Testis (tissue), 3 donors: Measurements from ENCODE around the gene CARD9. TPM values are rescaled to one million over a fixed set of nuclear protein-coding genes. Genes with fewer than 3 reads are reported as not detected.

Source experiments
- DNase-seq: peaks from one replicate; pipeline ENCODE4 v3.0.0-alpha.2; 2019
- H3K27ac ChIP-seq, 2 donors: fragments of 200-600 bp; sonication (generic); one replicate each; pipeline ENCODE4 v1.5.1; 2019
- H3K27me3 ChIP-seq: fragments of 200-600 bp; sonication (generic); one replicate; pipeline ENCODE4 v1.5.1; 2019
- H3K36me3 ChIP-seq: fragments of 200-600 bp; sonication (generic); one replicate; pipeline ENCODE4 v1.5.1; 2017; ENCODE audit warnings: low read depth; ENCODE audit errors: missing control alignments
- H3K4me1 ChIP-seq: fragments of 200-600 bp; sonication (generic); one replicate; pipeline ENCODE4 v1.5.1; 2019
- H3K4me3 ChIP-seq, 2 donors: fragments of 200-600 bp; sonication (generic); one replicate each; pipeline ENCODE4 v1.5.1; 2017 to 2019
- H3K9me3 ChIP-seq: fragments of 200-600 bp; sonication (generic); one replicate; pipeline ENCODE4 v1.5.1; 2017
- CTCF ChIP-seq, 3 experiments: fragments of 450-650 bp in 2 of 3; fragments of 200-600 bp in 1 of 3; sonication (generic) in 1 of 3; IDR thresholded peaks; one replicate each; pipeline ENCODE4 v1.5.1; 2016 to 2019; ENCODE audit warnings: antibody characterized with exemption in 3 of 3, mild to moderate bottlenecking in 2 of 3, moderate library complexity in 1 of 3
- POLR2A ChIP-seq: fragments of 450-650 bp; IDR thresholded peaks from one replicate; pipeline ENCODE4 v1.6.1; 2017; ENCODE audit warnings: antibody characterized with exemption, mild to moderate bottlenecking, moderate library complexity
- WGBS, 2 donors: methylation state at CpG; one replicate each; pipeline ENCODE4 v1.1.5; 2018; 5-methylcytosine and 5-hydroxymethylcytosine counted together
- intact Hi-C: fragments of 100-400 bp; cut with DNase I; formaldehyde crosslinking; loops from one replicate; pipeline ENCODE4 v1.15.1; 2023; ENCODE audit warnings: low total_unique reads
- polyA plus RNA-seq: library from polyadenylated mRNA; stranded (reverse); fragments of 350-450 nt; fragmentation: Illumina TruSeq; extraction: RNeasy Lipid Tissue Mini Kit (QIAGEN cat#74804); gene quantifications from one replicate; pipeline ENCODE4 v1.2.3, GENCODE V29; 2014; ENCODE audit warnings: low read depth, low replicate concordance; ENCODE audit not compliant: insufficient read depth
- total RNA-seq, 2 donors: library from RNA; depleted of rRNA; stranded (reverse); fragments of >200 nt; gene quantifications; one replicate each; pipeline ENCODE4 v1.2.3, GENCODE V29; 2016

Gene CARD9
- total and polyA plus RNA-seq, 3 donors from 2014 or later = 1.8 to 3.7 (median 3.5) TPM

- Histone ChIP-seq H3K4me3 (no peak overlapping the region), H3K27ac (no peak overlapping the region), H3K27me3 (no peaks in the 10 kb centered on the region), H3K9me3 (no peaks in the 10 kb centered on the region), H3K4me1 (peaks cover 29% of the 10 kb centered on the region), H3K36me3 (no peaks in the 10 kb centered on the region)
- TF ChIP-seq CTCF (IDR thresholded peaks at IDR 0.05) (no peak), POLR2A (no peak)
- 68 to 71% methylated on average over 11 of the region's 11 CpGs for WGBS, 2 donors
- DNase-seq = no peak
- intact Hi-C loops = loop anchor here (10.0 kb wide), 1 partner anchor 1647 kb away; no protein-coding TSS in a partner anchor
Observed at GRCh38 chr9:136351252-136351800, 22.1 kb downstream of the CARD9 start.

GRCh38 chr9:136349546-136349945 is 23.9 kb downstream of the CARD9 start:
- WGBS, 2 donors = 93 to 94% methylated on average over 15 to 23 of the region's 24 CpGs
- TF ChIP-seq POLR2A = no peak
- no peak for TF ChIP-seq CTCF (IDR thresholded peaks at IDR 0.05)
- no peak overlapping the region for H3K4me3 ChIP-seq
- peaks cover 32% of the 10 kb centered on the region for H3K4me1 ChIP-seq
- no peak for DNase-seq
- no peaks in the 10 kb centered on the region for H3K36me3 ChIP-seq
- intact Hi-C loops = no loop called here
- H3K9me3 ChIP-seq = no peaks in the 10 kb centered on the region
- no peak overlapping the region for H3K27ac ChIP-seq
- no peaks in the 10 kb centered on the region for H3K27me3 ChIP-seq

GRCh38 chr9:136348691-136349090 is 24.8 kb downstream of the CARD9 start:
- no peaks in the 10 kb centered on the region for H3K36me3 ChIP-seq
- peaks cover 26% of the 10 kb centered on the region for H3K4me1 ChIP-seq
- no peak overlapping the region for H3K27ac ChIP-seq
- H3K4me3 ChIP-seq = no peak overlapping the region
- TF ChIP-seq POLR2A (no peak), CTCF (IDR thresholded peaks at IDR 0.05) (no peak)
- H3K27me3 ChIP-seq = no peaks in the 10 kb centered on the region
- DNase-seq = no peak
- intact Hi-C loops = no loop called here
- WGBS, 2 donors = 90 to 96% methylated on average over 2 to 13 of the region's 14 CpGs
- no peaks in the 10 kb centered on the region for H3K9me3 ChIP-seq

- 85 to 89% methylated on average over 28 to 34 of the region's 34 CpGs for WGBS, 2 donors
- intact Hi-C loops = no loop called here
Observed at GRCh38 chr9:136347472-136348256, 25.8 kb downstream of the CARD9 start.

More at GRCh38 chr9:136347472-136348256, 25.8 kb downstream of the CARD9 start:
- Histone ChIP-seq H3K27ac (no peak overlapping the region), H3K36me3 (no peaks in the 10 kb centered on the region), H3K4me3 (no peak overlapping the region), H3K9me3 (no peaks in the 10 kb centered on the region), H3K27me3 (no peaks in the 10 kb centered on the region), H3K4me1 (peaks cover 26% of the 10 kb centered on the region)
- no peak for DNase-seq
- TF ChIP-seq POLR2A (no peak), CTCF (IDR thresholded peaks at IDR 0.05) (no peak)
